Gastrocnemius medialis (tissue), 4 donors: Measurements from ENCODE around the gene ACSL1.

Experiments
- POLR2A ChIP-seq, 2 donors: fragments of 450-650 bp; IDR thresholded peaks; one replicate each; pipeline ENCODE4 v1.6.1; 2017; ENCODE audit warnings: antibody characterized with exemption in 2 of 2, mild to moderate bottlenecking in 2 of 2, moderate library complexity in 2 of 2
- TF ChIP-seq, protein P1 (sequence below), 5 experiments: fragments of 450-650 bp in 3 of 5; fragments of 200-600 bp in 2 of 5; sonication (generic) in 2 of 5; IDR thresholded peaks in 4 of 5; conservative IDR thresholded peaks in 1 of 5; 1 replicate in 4 of 5; 2 replicates in 1 of 5; pipeline ENCODE4 v1.5.1; 2016 to 2019; ENCODE audit warnings: antibody characterized with exemption in 5 of 5, mild to moderate bottlenecking in 3 of 5, moderate library complexity in 3 of 5

DNA sequence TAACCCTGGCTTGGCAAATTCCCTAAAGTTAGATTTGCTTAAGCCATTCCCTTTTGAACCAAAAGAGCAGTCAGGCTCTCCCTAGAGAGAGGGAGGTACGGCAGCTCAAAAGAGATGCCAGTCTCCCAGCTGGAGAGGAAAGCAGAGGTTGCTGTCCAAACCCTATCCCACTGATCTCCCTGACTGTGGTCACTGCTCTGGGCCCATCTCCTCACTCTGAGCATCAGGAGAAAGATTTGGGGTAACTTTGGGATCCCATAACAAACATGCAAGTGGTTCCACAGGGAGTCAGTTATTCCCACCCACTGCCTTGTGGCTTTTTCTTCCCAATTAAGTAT, 17.1 kb downstream of the ACSL1 start:
- no peak for TF ChIP-seq POLR2A (IDR thresholded peaks at IDR 0.05)
- TF ChIP-seq, protein P1, sequence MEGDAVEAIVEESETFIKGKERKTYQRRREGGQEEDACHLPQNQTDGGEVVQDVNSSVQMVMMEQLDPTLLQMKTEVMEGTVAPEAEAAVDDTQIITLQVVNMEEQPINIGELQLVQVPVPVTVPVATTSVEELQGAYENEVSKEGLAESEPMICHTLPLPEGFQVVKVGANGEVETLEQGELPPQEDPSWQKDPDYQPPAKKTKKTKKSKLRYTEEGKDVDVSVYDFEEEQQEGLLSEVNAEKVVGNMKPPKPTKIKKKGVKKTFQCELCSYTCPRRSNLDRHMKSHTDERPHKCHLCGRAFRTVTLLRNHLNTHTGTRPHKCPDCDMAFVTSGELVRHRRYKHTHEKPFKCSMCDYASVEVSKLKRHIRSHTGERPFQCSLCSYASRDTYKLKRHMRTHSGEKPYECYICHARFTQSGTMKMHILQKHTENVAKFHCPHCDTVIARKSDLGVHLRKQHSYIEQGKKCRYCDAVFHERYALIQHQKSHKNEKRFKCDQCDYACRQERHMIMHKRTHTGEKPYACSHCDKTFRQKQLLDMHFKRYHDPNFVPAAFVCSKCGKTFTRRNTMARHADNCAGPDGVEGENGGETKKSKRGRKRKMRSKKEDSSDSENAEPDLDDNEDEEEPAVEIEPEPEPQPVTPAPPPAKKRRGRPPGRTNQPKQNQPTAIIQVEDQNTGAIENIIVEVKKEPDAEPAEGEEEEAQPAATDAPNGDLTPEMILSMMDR (IDR thresholded peaks at IDR 0.05 in 4 of 5, conservative IDR thresholded peaks at IDR 0.05 in 1 of 5), result no peak
